Kidney glomerular epithelial cell (primary cell): Measurements from ENCODE around the gene B3GNT2.

Source experiments
- DNase-seq: peaks from one replicate; lab custom pipeline; 2025; lab: John Stamatoyannopoulos, UW

B3GNT2 gene

GRCh38 chr2:62205554-62205953 lies 9.6 kb downstream of the B3GNT2 start:
- DNase-seq: no peak

DNA sequence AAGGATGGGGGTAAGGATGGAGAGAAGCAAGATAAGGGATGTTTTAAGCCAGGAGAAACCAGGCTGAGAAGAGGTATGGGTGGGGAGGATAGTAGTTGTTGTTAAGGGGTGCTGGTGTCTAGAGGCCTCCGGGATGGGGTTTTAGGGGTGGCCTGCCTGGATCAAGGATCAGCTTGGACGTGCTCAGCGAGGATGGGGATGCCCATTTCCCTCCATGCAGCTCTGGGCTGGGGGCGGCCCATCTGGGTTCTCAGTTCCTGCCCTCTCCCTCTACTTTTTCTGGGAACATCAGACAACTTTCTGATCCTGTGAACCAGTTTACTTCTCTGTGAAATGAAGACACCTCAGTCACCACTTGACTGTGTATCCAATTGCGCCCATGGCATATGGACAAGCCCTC lies 10.1 kb downstream of the B3GNT2 start:
- DNase-seq: no peak

DNA sequence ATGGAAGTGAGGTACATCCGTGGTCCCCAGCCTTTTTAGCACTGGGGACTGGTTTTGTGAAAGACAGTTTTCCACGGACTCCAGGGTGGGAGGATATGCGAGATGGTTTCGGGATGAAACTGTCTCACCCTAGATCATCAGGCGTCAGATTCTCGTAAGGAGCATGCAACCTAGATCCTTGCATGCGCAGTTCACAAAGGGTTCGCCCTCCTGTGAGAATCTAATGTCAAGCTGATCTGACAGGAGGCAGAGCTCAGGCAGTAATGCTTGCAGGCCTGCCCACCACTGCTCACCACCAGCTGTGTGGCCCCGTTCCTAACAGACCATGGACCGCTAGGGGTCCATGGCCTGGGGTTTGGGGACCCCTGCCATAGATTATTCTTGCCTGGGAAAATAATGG lies 11.6 kb downstream of the B3GNT2 start:
- no peak for DNase-seq

- DNase-seq: no peak
Measured at GRCh38 chr2:62208074-62208757, 12.3 kb downstream of the B3GNT2 start.

- no peak for DNase-seq
Measured at GRCh38 chr2:62208758-62209114, 12.8 kb downstream of the B3GNT2 start.

DNA sequence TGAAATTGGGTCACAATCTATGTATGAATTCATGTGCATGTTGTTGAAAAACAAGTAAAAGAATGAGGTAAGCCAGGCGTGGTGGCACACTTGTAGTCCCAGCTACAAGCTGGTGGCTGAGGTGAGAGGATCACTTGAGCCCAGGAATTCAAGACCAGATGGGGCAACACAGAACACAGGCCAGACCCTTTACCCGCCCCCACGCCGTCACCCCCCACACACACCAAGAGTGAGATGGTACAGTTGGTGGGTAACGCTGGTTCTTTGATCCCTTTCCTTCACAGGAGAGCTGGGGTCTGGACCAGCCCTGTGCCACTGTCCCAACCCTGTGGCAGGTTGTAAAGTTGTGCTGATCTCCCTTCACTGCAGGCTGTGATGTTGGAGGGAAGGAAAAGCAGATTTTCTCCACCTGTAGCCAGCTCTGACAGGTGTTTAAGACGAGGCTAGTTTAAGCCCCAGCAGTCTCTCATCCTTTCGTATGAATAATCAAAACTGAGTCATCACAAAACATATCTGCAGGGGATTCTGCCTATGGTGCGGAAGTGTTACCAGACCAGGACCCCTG lies 13.6 kb downstream of the B3GNT2 start:
- no peak for DNase-seq

GRCh38 chr2:62215306-62216064 lies 19.6 kb downstream of the B3GNT2 start:
- DNase-seq: no peak

GRCh38 chr2:62216113-62216512 lies 20.2 kb downstream of the B3GNT2 start:
- no peak for DNase-seq

DNA sequence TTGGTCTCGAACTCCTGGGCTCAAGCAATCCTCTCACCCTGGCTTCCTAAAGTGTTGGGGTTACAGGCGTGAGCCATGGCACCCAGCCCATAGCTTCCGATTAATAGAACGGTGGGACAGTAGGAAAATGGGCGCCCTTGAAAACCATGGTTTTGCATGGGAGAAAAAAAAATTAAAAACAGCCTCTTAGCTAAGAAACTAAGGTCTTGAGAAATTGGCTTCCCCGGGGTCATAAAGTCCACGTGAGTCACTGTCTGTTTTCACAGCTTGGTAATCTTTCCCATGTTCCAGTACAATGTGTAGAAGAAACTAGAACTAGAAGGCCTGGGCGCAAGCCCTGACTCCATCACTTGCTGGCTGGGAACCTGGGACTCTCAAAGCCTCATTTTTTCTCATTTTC lies 20.7 kb downstream of the B3GNT2 start:
- DNase-seq: peak; percentile 37

- no peak for DNase-seq
Measured at GRCh38 chr2:62217421-62217820, 21.5 kb downstream of the B3GNT2 start.

GRCh38 chr2:62217970-62218369 lies 22.1 kb downstream of the B3GNT2 start:
- DNase-seq: no peak

GRCh38 chr2:62219407-62220159 lies 23.7 kb downstream of the B3GNT2 start:
- no peak for DNase-seq

DNA sequence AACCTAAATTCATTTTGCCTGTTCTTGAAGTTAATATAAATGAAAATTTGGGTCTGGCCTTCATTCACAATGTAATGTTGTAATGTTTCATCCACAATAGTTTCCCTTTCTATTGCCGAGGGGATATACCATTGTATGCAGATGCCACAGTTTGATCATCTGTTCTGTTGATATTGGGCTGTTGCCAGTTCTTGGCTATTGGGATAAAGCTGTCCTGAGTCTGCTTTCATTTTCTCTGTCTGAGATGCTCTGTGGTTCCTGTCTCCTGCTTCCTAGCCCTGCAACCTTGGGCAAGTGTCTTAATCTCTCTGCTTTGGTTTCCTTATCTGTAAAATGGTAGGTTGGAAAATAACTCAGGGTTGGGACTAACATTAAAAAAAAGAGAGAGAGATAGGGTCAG lies 25.2 kb downstream of the B3GNT2 start:
- DNase-seq: peak; percentile 60

DNA sequence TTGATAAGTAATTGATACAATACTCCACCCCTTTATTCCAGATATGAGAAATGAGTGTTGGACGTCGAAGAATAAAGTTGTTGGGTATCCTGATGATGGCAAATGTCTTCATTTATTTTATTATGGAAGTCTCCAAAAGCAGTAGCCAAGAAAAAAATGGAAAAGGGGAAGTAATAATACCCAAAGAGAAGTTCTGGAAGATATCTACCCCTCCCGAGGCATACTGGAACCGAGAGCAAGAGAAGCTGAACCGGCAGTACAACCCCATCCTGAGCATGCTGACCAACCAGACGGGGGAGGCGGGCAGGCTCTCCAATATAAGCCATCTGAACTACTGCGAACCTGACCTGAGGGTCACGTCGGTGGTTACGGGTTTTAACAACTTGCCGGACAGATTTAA lies 26.3 kb downstream of the B3GNT2 start:
- DNase-seq: no peak

- DNase-seq: no peak
Measured at GRCh38 chr2:62222674-62223073, 26.8 kb downstream of the B3GNT2 start.

DNA sequence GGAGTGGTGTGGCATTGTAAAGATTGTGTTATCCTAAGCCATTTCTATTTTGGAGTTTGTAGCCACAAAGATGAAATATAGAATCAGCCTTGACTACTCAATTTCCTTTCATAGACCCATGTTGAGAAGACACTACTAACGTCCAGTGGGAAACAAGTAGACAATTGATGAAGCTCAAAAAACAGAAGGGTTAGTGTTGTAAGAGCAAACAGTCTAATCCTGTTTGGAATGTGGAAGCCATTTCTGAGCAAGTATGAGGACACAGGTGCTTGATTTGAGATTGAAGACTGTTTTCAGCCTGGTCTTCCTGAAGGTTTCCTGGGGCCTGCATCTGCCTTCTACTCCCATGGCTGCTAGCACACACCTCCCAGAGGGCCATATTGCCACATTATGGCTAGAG lies 29.1 kb downstream of the B3GNT2 start:
- no peak for DNase-seq

- no peak for DNase-seq
Measured at GRCh38 chr2:62227386-62228075, 31.6 kb downstream of the B3GNT2 start.

DNA sequence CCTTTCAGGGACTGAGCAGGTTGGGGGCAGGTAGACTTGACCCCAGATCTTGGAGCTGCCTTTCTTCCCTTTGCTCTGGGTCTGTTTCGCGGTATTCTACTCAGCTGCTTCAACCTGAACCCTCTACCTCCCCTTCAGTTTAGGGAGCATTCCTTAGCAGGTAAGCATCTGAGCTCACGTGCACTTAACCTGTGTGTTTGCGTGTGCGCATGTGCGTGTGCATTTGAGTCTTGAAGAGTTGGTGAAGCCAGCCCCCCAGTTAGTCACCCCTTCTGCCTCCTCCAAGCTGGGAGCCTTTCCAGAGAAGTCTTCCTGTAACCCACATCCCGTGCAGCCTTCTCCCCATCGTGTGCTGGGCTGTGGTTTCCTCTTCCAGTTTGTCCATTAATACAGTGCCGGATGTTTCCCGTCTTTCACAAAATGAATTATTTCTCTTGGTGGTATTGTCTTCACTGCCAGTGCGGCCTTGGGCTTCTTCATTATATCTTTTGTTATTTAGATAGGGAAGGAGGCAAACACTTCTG lies 33.2 kb downstream of the B3GNT2 start:
- no peak for DNase-seq

DNA sequence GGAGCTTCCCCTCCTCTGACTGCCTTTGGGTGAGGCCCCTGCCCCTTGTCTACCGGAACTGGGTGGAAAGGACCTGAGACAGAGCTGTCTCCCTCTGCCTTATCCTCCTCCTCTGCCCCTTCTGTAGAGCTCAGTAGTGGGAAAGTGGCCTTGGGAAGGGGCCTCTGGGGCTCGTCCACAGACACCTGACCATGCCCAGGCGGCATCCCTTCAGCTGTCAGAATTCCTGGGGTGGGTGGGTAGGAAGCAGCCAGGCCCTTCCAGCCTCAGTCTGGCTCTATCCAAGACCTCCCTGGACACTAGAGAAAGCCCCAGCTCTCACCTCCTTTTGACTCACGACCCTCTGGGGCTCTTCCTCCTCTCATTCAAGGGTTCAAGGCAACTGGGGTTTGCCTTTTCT lies 35.6 kb downstream of the B3GNT2 start:
- DNase-seq: no peak

GRCh38 chr2:62234755-62235655 lies 39.1 kb downstream of the B3GNT2 start:
- no peak for DNase-seq

DNA sequence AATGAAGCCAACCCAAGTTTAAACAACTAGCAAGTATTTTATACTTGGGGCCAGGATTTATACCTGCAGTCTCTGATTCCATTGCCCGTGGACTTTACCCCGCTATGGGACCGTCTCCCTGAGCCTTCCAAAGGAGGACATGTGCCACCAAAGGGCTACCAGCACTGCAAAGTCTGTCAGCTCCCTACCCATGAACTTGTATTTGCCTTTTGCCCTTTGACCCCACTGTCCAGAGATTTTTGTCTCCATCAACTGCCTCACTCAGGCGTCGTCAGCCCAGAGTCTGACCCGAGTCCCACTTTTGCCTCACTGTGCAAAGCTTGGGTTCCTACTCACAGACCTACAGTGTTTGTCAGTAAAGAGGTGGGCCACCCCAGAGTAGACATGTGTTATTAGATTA lies 40.6 kb downstream of the B3GNT2 start:
- DNase-seq: no peak
